CD4-positive, alpha-beta T cell (primary cell): ENCODE measurements around the gene KIF4B. TPM values are rescaled to one million over a fixed set of nuclear protein-coding genes. Genes with fewer than 3 reads are reported as not detected.
A peak's percentile ranks its signal among the peaks of the same experiment; 100 is the strongest.

Source experiments
- ATAC-seq: fragments of 200-7000 bp; cut with Tn5 transposase; one replicate; pipeline ENCODE4 v1.10.0; 2022; ENCODE audit warnings: mild to moderate bottlenecking; ENCODE audit not compliant: poor library complexity
- CTCF ChIA-PET: fragments of 350-600 bp; sonication (Branson Sonifier 250); formaldehyde crosslinking; loops from one replicate; lab custom pipeline; 2021; ENCODE audit warnings: antibody characterized with exemption, inconsistent platforms; lab: Charles Lee
- POLR2A ChIA-PET: fragments of 350-600 bp; sonication (Branson Sonifier 250); formaldehyde crosslinking; loops from one replicate; lab custom pipeline; 2021; ENCODE audit warnings: antibody characterized with exemption, inconsistent platforms; lab: Charles Lee
- DNase-seq, 14 experiments: peaks; one replicate each; pipeline ENCODE4 v3.0.0-alpha.2; 2013 to 2020; ENCODE audit warnings: mixed read lengths in 2 of 14
- H3K27ac ChIP-seq, 2 donors: one replicate each; pipeline versions ENCODE4 v1.5.1 to v1.7.0; 2013; ENCODE audit warnings: low read length in 2 of 2, low read depth in 1 of 2, mild to moderate bottlenecking in 1 of 2
- H3K27me3 ChIP-seq, 2 experiments: 1 replicate in 1 of 2; 2 replicates in 1 of 2; pipeline versions ENCODE4 v1.6.1 to v1.7.0; 2013; ENCODE audit warnings: low read length in 2 of 2, control low read depth in 1 of 2, mild to moderate bottlenecking in 1 of 2, moderate library complexity in 1 of 2; ENCODE audit not compliant: insufficient read depth in 2 of 2, control insufficient read depth in 1 of 2
- H3K36me3 ChIP-seq: one replicate; pipeline ENCODE4 v1.6.1; 2013; ENCODE audit warnings: low read length, control low read depth; ENCODE audit not compliant: insufficient read depth
- H3K4me1 ChIP-seq: one replicate; pipeline ENCODE4 v1.6.1; 2013; ENCODE audit warnings: low read length, control low read depth; ENCODE audit not compliant: insufficient read depth
- H3K4me3 ChIP-seq: one replicate; pipeline ENCODE4 v1.5.1; 2013; ENCODE audit warnings: mild to moderate bottlenecking, low read length, moderate library complexity
- H3K9me3 ChIP-seq, 2 experiments: 1 replicate in 1 of 2; 2 replicates in 1 of 2; pipeline versions ENCODE4 v1.6.1 to v1.7.0; 2013; ENCODE audit warnings: low read length in 2 of 2, mild to moderate bottlenecking in 2 of 2, control low read depth in 1 of 2, moderate library complexity in 1 of 2; ENCODE audit not compliant: control insufficient read depth in 1 of 2, insufficient read depth in 1 of 2
- H3K27ac Mint-ChIP-seq: one replicate; pipeline ENCODE4 v1.8.0; 2020; ENCODE audit warnings: mixed read lengths
- H3K27me3 Mint-ChIP-seq: one replicate; pipeline ENCODE4 v1.8.0; 2021; ENCODE audit warnings: mixed read lengths
- H3K36me3 Mint-ChIP-seq: one replicate; pipeline ENCODE4 v1.8.0; 2021; ENCODE audit warnings: low read depth, mixed read lengths
- H3K4me1 Mint-ChIP-seq: one replicate; pipeline ENCODE4 v1.8.0; 2021; ENCODE audit warnings: low read depth, mixed read lengths
- H3K4me3 Mint-ChIP-seq: one replicate; pipeline ENCODE4 v1.8.0; 2020; ENCODE audit warnings: mild to moderate bottlenecking, mixed read lengths
- H3K9me3 Mint-ChIP-seq: one replicate; pipeline ENCODE4 v1.8.0; 2020; ENCODE audit warnings: mixed read lengths
- CTCF ChIP-seq: fragments of 200-600 bp; IDR thresholded peaks from one replicate; pipeline ENCODE4 v1.8.0; 2022; ENCODE audit warnings: antibody characterized with exemption, mild to moderate bottlenecking
- intact Hi-C, 2 experiments: fragments of 100-400 bp; cut with DNase I in 1 of 2; cut with micrococcal nuclease in 1 of 2; formaldehyde crosslinking; loops; one replicate each; pipeline versions ENCODE4 v1.15.1 to v1.9.0; 2023 to 2025; cut with DNase I, micrococcal nuclease
- total RNA-seq, 174 experiments: library from RNA in 2 of 174; stranded (reverse) in 2 of 174; gene quantifications; one replicate each; pipeline ENCODE4 v1.2.3 and lab custom pipeline; 2021 to 2026

The KIF4B gene
- total RNA-seq, 2 experiments from 2014 or later, result not detected

GRCh38 chr5:155021842-155022241, 8.3 kb downstream of the KIF4B start:
- ChIA-PET POLR2A (no interaction called here), CTCF (no interaction called here)
- no peak overlapping the region for H3K4me3 Mint-ChIP-seq
- DNase-seq (no peak), ATAC-seq (no peak)
- H3K36me3 Mint-ChIP-seq, result no peaks in the 10 kb centered on the region
- peaks cover 5 to 8% of the 10 kb centered on the region in 2 experiments for H3K27me3 ChIP-seq
- no peak overlapping the region for H3K4me3 ChIP-seq
- TF ChIP-seq CTCF, result no peak
- no peaks in the 10 kb centered on the region for H3K4me1 Mint-ChIP-seq
- H3K9me3 ChIP-seq, result peaks cover 0 to 12% of the 10 kb centered on the region in 2 experiments
- H3K27me3 Mint-ChIP-seq, result peaks cover 29% of the 10 kb centered on the region
- no peaks in the 10 kb centered on the region for H3K9me3 Mint-ChIP-seq
- no peak overlapping the region for H3K27ac ChIP-seq
- no peak overlapping the region for H3K27ac Mint-ChIP-seq
- no peaks in the 10 kb centered on the region for H3K4me1 ChIP-seq
- intact Hi-C loops, result no loop called here
- H3K36me3 ChIP-seq, result no peaks in the 10 kb centered on the region

- Mint-ChIP-seq H3K9me3 (peaks cover 3% of the 10 kb centered on the region), H3K27ac (no peak overlapping the region), H3K36me3 (no peaks in the 10 kb centered on the region), H3K27me3 (peaks cover 26% of the 10 kb centered on the region), H3K4me3 (no peak overlapping the region), H3K4me1 (no peaks in the 10 kb centered on the region)
- H3K27me3 ChIP-seq, result peaks cover 5 to 8% of the 10 kb centered on the region in 2 experiments
- TF ChIP-seq CTCF, result no peak
- DNase-seq, result no peak
- ATAC-seq, result no peak
- no peaks in the 10 kb centered on the region for H3K36me3 ChIP-seq
- peaks cover 0 to 12% of the 10 kb centered on the region in 2 experiments for H3K9me3 ChIP-seq
- no peak overlapping the region for H3K4me3 ChIP-seq
- intact Hi-C loops, result no loop called here
- no peaks in the 10 kb centered on the region for H3K4me1 ChIP-seq
- no peak overlapping the region for H3K27ac ChIP-seq
- CTCF ChIA-PET, result no interaction called here
- POLR2A ChIA-PET, result no interaction called here
These were observed 9.8 kb downstream of the KIF4B start for GRCh38 chr5:155023320-155023719.

- H3K4me1 Mint-ChIP-seq, result no peaks in the 10 kb centered on the region
- no peak for TF ChIP-seq CTCF
- intact Hi-C loops, result no loop called here
- no peaks in the 10 kb centered on the region for H3K4me1 ChIP-seq
- no peak overlapping the region for H3K4me3 ChIP-seq
- peaks cover 20% of the 10 kb centered on the region for H3K27me3 Mint-ChIP-seq
- POLR2A ChIA-PET, result no interaction called here
- CTCF ChIA-PET, result no interaction called here
- peaks cover 5 to 8% of the 10 kb centered on the region in 2 experiments for H3K27me3 ChIP-seq
- H3K9me3 ChIP-seq, result peaks cover 5 to 11% of the 10 kb centered on the region in 2 experiments
- H3K27ac Mint-ChIP-seq, result no peak overlapping the region
- peak in 3 of 14 experiments; percentile 0 to 17 (median 4) for DNase-seq
- H3K9me3 Mint-ChIP-seq, result peaks cover 10% of the 10 kb centered on the region
- H3K4me3 Mint-ChIP-seq, result no peak overlapping the region
- no peak for ATAC-seq
- H3K36me3 ChIP-seq, result no peaks in the 10 kb centered on the region
- no peak overlapping the region for H3K27ac ChIP-seq
- no peaks in the 10 kb centered on the region for H3K36me3 Mint-ChIP-seq
These were observed 10.5 kb downstream of the KIF4B start for GRCh38 chr5:155024015-155024414.
